Endodermal cell (in vitro differentiated cells): ENCODE measurements around the gene A1CF. TPM values are rescaled to one million over a fixed set of nuclear protein-coding genes. Genes with fewer than 3 reads are reported as not detected.

Experiments
- DNase-seq: peaks from one replicate; pipeline ENCODE4 v3.0.0-alpha.2; 2017
- H3K27ac ChIP-seq: 2 replicates; pipeline ENCODE4 v1.5.1; 2013; ENCODE audit warnings: mild to moderate bottlenecking, low read depth, low read length, moderate library complexity
- H3K27me3 ChIP-seq: 2 replicates; pipeline ENCODE4 v1.6.1; 2013; ENCODE audit warnings: mild to moderate bottlenecking, low read length, moderate library complexity; ENCODE audit not compliant: insufficient read depth, control insufficient read depth, poor library complexity, severe bottlenecking
- H3K36me3 ChIP-seq: 2 replicates; pipeline ENCODE4 v1.7.0; 2013; ENCODE audit warnings: mild to moderate bottlenecking, low read length, moderate library complexity; ENCODE audit not compliant: control insufficient read depth, insufficient read depth
- H3K4me1 ChIP-seq: one replicate; pipeline ENCODE4 v1.7.0; 2013; ENCODE audit warnings: low read length; ENCODE audit not compliant: control insufficient read depth, insufficient read depth
- H3K4me3 ChIP-seq: 2 replicates; pipeline ENCODE4 v1.5.1; 2013; ENCODE audit warnings: mild to moderate bottlenecking, low read length, moderate library complexity
- H3K9ac ChIP-seq: 2 replicates; pipeline ENCODE4 v1.6.1; 2013; ENCODE audit warnings: mild to moderate bottlenecking, low read length, moderate library complexity; ENCODE audit not compliant: poor library complexity, severe bottlenecking; ENCODE audit errors: extremely low read depth
- H3K9me3 ChIP-seq: 2 replicates; pipeline ENCODE4 v1.6.1; 2013; ENCODE audit warnings: mild to moderate bottlenecking, low read length, moderate library complexity; ENCODE audit not compliant: control insufficient read depth
- H3K27ac Mint-ChIP-seq: 2 replicates; pipeline ENCODE4 v1.8.0; 2020; ENCODE audit warnings: mixed read lengths
- H3K27me3 Mint-ChIP-seq: 2 replicates; pipeline ENCODE4 v1.8.0; 2021; ENCODE audit warnings: mild to moderate bottlenecking, mixed read lengths; ENCODE audit not compliant: insufficient read depth
- H3K36me3 Mint-ChIP-seq: 2 replicates; pipeline ENCODE4 v1.8.0; 2020; ENCODE audit warnings: low read depth, mixed read lengths
- H3K4me1 Mint-ChIP-seq: 2 replicates; pipeline ENCODE4 v1.8.0; 2020; ENCODE audit warnings: mixed read lengths
- H3K4me3 Mint-ChIP-seq: 2 replicates; pipeline ENCODE4 v1.8.0; 2020; ENCODE audit warnings: mild to moderate bottlenecking, moderate library complexity, mixed read lengths
- H3K9me3 Mint-ChIP-seq: 2 replicates; pipeline ENCODE4 v1.8.0; 2020; ENCODE audit warnings: mild to moderate bottlenecking, mixed read lengths
- CTCF ChIP-seq: fragments of 200-600 bp; sonication (generic); conservative IDR thresholded peaks from 2 replicates; pipeline ENCODE4 v1.5.0; 2021; ENCODE audit warnings: antibody characterized with exemption, mild to moderate bottlenecking
- WGBS, 2 experiments: methylation state at CpG; one replicate each; pipeline versions ENCODE4 v1.1.5 to v1.1.7; 2013; ENCODE audit warnings: missing lambda C conversion rate in 2 of 2, mixed read lengths in 1 of 2; ENCODE audit not compliant: insufficient coverage in 1 of 2, insufficient read length in 1 of 2; 5-methylcytosine and 5-hydroxymethylcytosine counted together
- total RNA-seq, 2 donors: library from RNA; stranded (reverse); fragmentation: NEBNext Ultra II Directional in 1 of 2; extraction: Animal tissue kit (Norgen Biotek cat#: 25700) in 1 of 2; gene quantifications; 2 replicates in 1 of 2; 3 replicates in 1 of 2; pipeline ENCODE4 v1.2.1, GENCODE V29; 2021

Gene A1CF
- total RNA-seq, 2 donors from 2014 or later = 0.33 to 1.9 TPM

GRCh38 chr10:50809596-50809995 is 75.8 kb downstream of the A1CF start:
- WGBS, 2 experiments = 82 to 93% methylated on average over 5 to 7 of the region's 7 CpGs
- H3K4me3 Mint-ChIP-seq = no peak overlapping the region

DNA sequence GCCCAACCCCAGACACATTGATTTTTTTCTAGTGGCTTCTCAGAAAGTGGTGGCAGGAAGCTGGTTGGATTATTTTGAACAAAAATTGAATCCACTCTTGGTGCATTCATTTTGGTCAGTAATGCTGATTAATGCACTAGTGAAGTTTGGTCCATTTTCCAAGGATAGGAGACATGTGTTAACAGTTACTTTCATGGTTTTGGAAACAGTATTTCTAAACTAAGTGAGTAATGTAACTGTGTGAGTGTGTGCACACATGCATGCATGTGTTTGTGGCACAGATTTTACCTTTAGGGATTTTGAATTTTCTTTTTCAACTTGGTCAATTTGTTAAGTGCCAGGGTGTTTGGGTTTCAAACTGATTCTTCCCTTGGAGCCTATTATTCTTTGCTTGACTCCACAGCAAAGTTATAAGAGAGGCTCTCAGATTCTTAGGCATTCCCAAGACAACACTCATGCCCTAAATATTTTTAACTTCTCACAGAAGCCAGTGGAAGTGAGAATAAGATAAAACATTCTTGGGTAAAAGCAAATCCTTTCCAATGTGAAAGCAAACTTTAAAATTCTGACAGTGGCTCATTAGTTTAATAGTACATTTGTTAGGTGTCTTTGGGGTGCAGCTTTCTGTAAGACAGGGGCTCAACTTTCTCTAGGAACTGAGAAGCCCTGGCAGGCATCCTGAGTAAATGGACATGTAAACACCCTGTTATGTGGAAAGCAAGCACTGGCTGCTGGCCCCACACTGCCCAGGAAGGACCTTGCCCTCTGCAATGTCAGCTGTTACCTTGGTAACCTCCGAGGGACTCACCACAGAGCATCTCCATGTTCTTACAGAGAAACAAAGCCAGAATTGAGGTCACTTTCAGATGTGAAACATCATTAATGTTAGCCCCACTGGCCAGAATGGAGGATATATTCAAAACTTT is 77.3 kb downstream of the A1CF start:
- Histone ChIP-seq H3K4me1 (peaks cover 3% of the 10 kb centered on the region), H3K27ac (no peak overlapping the region), H3K27me3 (no peaks in the 10 kb centered on the region), H3K4me3 (no peak overlapping the region), H3K9ac (no peak overlapping the region), H3K36me3 (no peaks in the 10 kb centered on the region), H3K9me3 (no peaks in the 10 kb centered on the region)
- DNase-seq = no peak
- peaks cover 17% of the 10 kb centered on the region for H3K4me1 Mint-ChIP-seq
- H3K9me3 Mint-ChIP-seq = no peaks in the 10 kb centered on the region
- 63 to 76% methylated on average over 1 of the region's 1 CpG for WGBS, 2 experiments
- no peak overlapping the region for H3K4me3 Mint-ChIP-seq
- H3K27ac Mint-ChIP-seq = no peak overlapping the region
- H3K27me3 Mint-ChIP-seq = no peaks in the 10 kb centered on the region
- H3K36me3 Mint-ChIP-seq = no peaks in the 10 kb centered on the region
- no peak for TF ChIP-seq CTCF

More at GRCh38 chr10:50809596-50809995, 75.8 kb downstream of the A1CF start:
- H3K27me3 ChIP-seq = no peaks in the 10 kb centered on the region
- Mint-ChIP-seq H3K27ac (no peak overlapping the region), H3K27me3 (no peaks in the 10 kb centered on the region), H3K9me3 (no peaks in the 10 kb centered on the region), H3K4me1 (peaks cover 17% of the 10 kb centered on the region), H3K36me3 (no peaks in the 10 kb centered on the region)
- H3K9me3 ChIP-seq = no peaks in the 10 kb centered on the region
- no peak overlapping the region for H3K27ac ChIP-seq
- no peak overlapping the region for H3K9ac ChIP-seq
- DNase-seq = no peak
- no peak for TF ChIP-seq CTCF
- peaks cover 3% of the 10 kb centered on the region for H3K4me1 ChIP-seq
- H3K4me3 ChIP-seq = no peak overlapping the region
- H3K36me3 ChIP-seq = no peaks in the 10 kb centered on the region

DNA sequence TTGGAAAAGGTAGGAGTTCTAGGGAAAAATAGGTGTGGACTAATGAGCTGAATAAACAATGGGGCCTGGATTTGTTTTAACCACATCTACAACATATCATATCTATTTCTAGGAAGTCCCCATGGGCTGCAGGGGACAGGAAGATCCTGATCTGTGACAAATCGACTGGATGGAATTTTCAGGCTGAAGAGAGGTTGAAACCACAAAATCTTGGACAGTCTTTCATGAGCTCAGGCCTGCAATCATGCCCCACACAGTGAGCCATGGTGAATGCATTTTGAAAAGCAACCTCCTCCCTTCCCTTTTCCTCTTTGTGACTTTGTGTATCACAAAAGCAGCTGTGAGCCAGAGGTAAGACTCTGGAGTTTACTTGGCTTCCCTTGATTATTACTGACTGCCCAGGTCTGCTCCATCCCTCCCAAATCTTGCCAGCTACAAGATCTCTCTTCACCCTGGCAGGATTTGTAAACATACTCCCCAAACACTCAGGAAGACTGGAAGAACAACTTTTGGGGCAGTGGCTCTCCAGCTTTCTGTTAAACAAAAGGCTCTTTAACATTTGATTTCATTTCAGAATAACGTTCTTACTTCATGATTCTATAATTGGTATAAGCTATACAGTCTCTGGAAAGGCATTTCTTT is 79.3 kb downstream of the A1CF start:
- H3K27ac ChIP-seq = no peak overlapping the region
- H3K4me3 ChIP-seq = peak overlapping the region; percentile 4
- H3K4me3 Mint-ChIP-seq = no peak overlapping the region
- H3K4me1 Mint-ChIP-seq = peaks cover 17% of the 10 kb centered on the region
- H3K27me3 Mint-ChIP-seq = no peaks in the 10 kb centered on the region
- no peaks in the 10 kb centered on the region for H3K27me3 ChIP-seq
- peaks cover 3% of the 10 kb centered on the region for H3K4me1 ChIP-seq
- peak overlapping the region; percentile 67 for H3K27ac Mint-ChIP-seq
- DNase-seq = no peak
- no peaks in the 10 kb centered on the region for H3K36me3 ChIP-seq
- H3K9me3 Mint-ChIP-seq = no peaks in the 10 kb centered on the region
- H3K9ac ChIP-seq = no peak overlapping the region
- H3K9me3 ChIP-seq = no peaks in the 10 kb centered on the region
- H3K36me3 Mint-ChIP-seq = no peaks in the 10 kb centered on the region
- WGBS, 2 experiments = 81 to 100% methylated on average over 2 of the region's 2 CpGs
- no peak for TF ChIP-seq CTCF
